ENCODE results near the gene MISP. TPM values are rescaled to one million over a fixed set of nuclear protein-coding genes. Genes with fewer than 3 reads are reported as not detected.
"Not testable (repeated sequence)": the region's sequence is repeated elsewhere in the genome, so short reads cannot be mapped to it uniquely, and the experiment has no call there.

Gene MISP
- polyA plus RNA-seq, 2 of the 4 experiments (the other 2 are of a cell fraction) = 46.5 to 62.7 TPM

DNA sequence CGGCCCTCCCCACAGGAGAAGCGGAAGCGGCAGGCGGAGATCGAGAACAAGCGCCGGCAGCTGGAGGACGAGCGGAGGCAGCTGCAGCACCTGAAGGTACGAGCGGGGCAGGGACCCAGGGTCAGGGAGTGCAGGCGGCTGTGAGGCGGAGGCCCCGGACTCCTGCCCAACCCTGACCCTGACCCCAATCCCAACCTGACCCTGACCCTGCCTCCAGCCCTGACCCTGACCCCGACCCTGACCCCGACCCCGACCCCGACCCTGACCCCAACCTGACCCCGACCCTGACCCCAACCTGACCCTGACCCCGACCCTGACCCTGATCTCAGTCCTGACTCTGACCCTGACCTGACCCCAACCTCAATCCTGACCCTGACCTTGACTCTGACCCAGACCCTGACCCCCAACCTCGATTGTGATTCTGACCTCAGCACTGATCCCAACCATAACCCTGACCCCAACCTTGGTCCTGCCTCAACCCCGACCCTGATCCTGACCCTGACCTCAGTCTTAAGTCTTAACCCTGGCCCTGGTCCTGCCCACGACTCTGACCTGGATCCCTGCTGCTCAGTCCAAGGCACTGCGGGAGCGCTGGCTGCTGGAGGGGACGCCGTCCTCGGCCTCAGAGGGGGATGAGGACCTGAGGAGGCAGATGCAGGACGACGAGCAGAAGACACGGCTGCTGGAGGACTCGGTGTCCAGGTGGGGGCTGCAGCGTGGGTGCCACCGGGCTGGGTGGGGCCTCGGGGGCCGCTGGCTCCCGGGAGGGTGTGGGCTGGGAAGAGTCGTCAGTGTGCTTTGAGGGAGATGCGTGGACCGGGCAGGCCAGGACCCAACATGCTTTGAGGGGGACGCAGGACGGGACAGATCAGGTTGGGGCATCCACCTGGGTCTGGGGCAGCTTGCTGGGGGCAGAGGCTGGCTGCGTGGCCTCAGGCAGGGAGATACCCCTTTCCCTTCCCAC, 23.6 kb upstream of the MISP start (continued):
- TF ChIP-seq, protein P1, sequence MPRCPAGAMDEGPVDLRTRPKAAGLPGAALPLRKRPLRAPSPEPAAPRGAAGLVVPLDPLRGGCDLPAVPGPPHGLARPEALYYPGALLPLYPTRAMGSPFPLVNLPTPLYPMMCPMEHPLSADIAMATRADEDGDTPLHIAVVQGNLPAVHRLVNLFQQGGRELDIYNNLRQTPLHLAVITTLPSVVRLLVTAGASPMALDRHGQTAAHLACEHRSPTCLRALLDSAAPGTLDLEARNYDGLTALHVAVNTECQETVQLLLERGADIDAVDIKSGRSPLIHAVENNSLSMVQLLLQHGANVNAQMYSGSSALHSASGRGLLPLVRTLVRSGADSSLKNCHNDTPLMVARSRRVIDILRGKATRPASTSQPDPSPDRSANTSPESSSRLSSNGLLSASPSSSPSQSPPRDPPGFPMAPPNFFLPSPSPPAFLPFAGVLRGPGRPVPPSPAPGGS (IDR thresholded peaks at IDR 0.05) = no peak
- TF ChIP-seq RNF2 (IDR thresholded peaks at IDR 0.05; ENCODE audit: borderline replicate concordance, low read depth) (no peak), RARB (CRISPR knock-in tag; IDR thresholded peaks at IDR 0.05) (peak; percentile 62; the same call in 1 of the 2 replicates), SREBF2 (IDR thresholded peaks at IDR 0.05) (no peak)

DNA sequence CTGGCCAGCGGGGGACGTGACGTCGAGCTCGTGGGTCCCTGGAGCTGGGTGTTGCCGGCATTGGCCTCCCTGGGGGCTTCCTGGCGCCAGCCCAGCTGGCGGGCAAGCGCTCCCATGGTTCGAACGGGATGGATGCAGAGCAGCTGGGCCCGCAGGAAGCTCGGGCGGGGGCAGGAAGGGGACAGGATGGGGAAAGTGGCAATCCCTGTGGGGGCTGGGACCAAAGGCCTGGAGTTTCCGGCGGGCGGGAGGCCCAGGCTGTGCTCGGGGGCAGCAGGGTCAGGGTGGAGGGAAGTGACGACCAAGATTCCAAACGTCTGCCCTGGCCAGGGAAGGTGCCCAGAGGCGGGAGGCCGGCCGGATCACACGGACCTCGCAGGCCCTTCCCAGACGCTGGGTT, 22.9 kb upstream of the MISP start:
- POLR2A ChIA-PET = interaction anchor here (0.6 kb wide), 1 partner anchor 40 kb away, joined by 3 read pairs; no protein-coding TSS in a partner anchor
- no peaks in the 10 kb centered on the region for H3K9me3 ChIP-seq
- DNase-seq (ENCODE audit: low read depth in 1 of 2, low spot score in 1 of 2) (no peak), ATAC-seq (no peak), FAIRE-seq (no peak)
- H3K4me2 ChIP-seq = no peak overlapping the region
- no peaks in the 10 kb centered on the region for H3K4me1 ChIP-seq
- no peak overlapping the region for H3K4me3 ChIP-seq
- WGBS (ENCODE audit: missing lambda C conversion rate) = 87% methylated on average over 22 of the region's 26 CpGs
- no peak for TF ChIP-seq FOSL2 (IDR thresholded peaks at IDR 0.05)
- TF ChIP-seq FOSL2 (CRISPR knock-in tag; IDR thresholded peaks at IDR 0.05) = no peak
- no peak for TF ChIP-seq TFCP2L1 (CRISPR knock-in tag; IDR thresholded peaks at IDR 0.05)
- TF ChIP-seq FOXS1 (CRISPR knock-in tag; IDR thresholded peaks at IDR 0.05) = no peak
- no peak for TF ChIP-seq ZSCAN20 (CRISPR knock-in tag; IDR thresholded peaks at IDR 0.05)
- TF ChIP-seq JUNB (IDR thresholded peaks at IDR 0.05) = no peak
- no peak for TF ChIP-seq BHLHE40 (IDR thresholded peaks at IDR 0.05; ENCODE audit: low read depth, low read length)
- TF ChIP-seq MYC (IDR thresholded peaks at IDR 0.05; ENCODE audit: borderline replicate concordance, low read length) = no peak
- TF ChIP-seq RFX5 (IDR thresholded peaks at IDR 0.05) = no peak
- TF ChIP-seq ZC3H11A (IDR thresholded peaks at IDR 0.05) = no peak
- no peak for TF ChIP-seq NFE2L2 (conservative IDR thresholded peaks at IDR 0.05; ENCODE audit: low read length)
- TF ChIP-seq EHMT2 (IDR thresholded peaks at IDR 0.05; ENCODE audit: low read depth) = no peak
- no peak for TF ChIP-seq POLR2AphosphoS2 (conservative IDR thresholded peaks at IDR 0.05; ENCODE audit: low read length)
- no peak for TF ChIP-seq CHD4 (IDR thresholded peaks at IDR 0.05; ENCODE audit: borderline replicate concordance)
- no peak for TF ChIP-seq HOXB13 (CRISPR knock-in tag; IDR thresholded peaks at IDR 0.05; ENCODE audit: low read depth)
- TF ChIP-seq HDAC2 (IDR thresholded peaks at IDR 0.05) = no peak
- TF ChIP-seq ESRRA (IDR thresholded peaks at IDR 0.05; ENCODE audit: borderline replicate concordance, low read length) = no peak
- TF ChIP-seq EHF (CRISPR knock-in tag; IDR thresholded peaks at IDR 0.05) = no peak
- no peak for TF ChIP-seq CEBPB (IDR thresholded peaks at IDR 0.05)
- TF ChIP-seq, protein P1 (IDR thresholded peaks at IDR 0.05) = no peak
- no peak for TF ChIP-seq HOXB5 (CRISPR knock-in tag; IDR thresholded peaks at IDR 0.05)
- CTCF ChIA-PET = interaction anchor here (1.0 to 1.4 kb wide), 2 partner anchors 20 to 28 kb away, joined by 3 to 5 read pairs; no protein-coding TSS in a partner anchor
- H3K27ac ChIP-seq = no peak overlapping the region

DNA sequence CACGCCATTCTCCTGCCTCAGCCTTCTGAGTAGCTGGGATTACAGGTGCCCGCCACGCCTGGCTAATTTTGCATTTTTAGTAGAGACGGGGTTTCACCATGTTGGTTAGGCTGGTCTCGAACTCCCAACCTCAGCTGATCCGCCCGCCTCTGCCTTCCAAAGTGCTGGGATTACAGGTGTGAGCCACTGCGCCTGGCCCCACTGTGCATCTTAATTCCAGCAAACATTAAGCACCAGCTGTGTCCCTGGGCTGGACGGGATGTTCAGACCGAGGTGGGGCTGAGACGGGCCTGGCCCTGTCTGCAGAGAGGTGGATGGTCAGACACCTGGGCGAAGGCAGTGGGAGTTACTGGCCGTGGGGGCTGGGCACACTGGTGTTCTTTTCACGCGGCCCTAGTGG, 21.3 kb upstream of the MISP start:
- H3K9me3 ChIP-seq; H3K27ac ChIP-seq; H3K4me3 ChIP-seq; H3K4me1 ChIP-seq; FAIRE-seq; DNase-seq (ENCODE audit: low read depth in 1 of 2, low spot score in 1 of 2); H3K4me2 ChIP-seq; ATAC-seq: not testable (repeated sequence)
- 94% methylated on average over 14 of the region's 15 CpGs for WGBS (ENCODE audit: missing lambda C conversion rate)
- POLR2A ChIA-PET = interaction anchor here (0.7 kb wide), 1 partner anchor 24 kb away, joined by 8 read pairs; no protein-coding TSS in a partner anchor
- CTCF ChIA-PET = interaction anchor here (1.2 to 1.3 kb wide), 2 partner anchors 52 to 66 kb away, joined by 3 read pairs; no protein-coding TSS in a partner anchor
